SK-N-DZ (cell line): ENCODE data around the gene CAMTA1.

Experiments used
- DNase-seq: peaks from one replicate; pipeline ENCODE4 v3.0.0-alpha.2; 2015; ENCODE audit warnings: low spot score

CAMTA1 gene

DNA sequence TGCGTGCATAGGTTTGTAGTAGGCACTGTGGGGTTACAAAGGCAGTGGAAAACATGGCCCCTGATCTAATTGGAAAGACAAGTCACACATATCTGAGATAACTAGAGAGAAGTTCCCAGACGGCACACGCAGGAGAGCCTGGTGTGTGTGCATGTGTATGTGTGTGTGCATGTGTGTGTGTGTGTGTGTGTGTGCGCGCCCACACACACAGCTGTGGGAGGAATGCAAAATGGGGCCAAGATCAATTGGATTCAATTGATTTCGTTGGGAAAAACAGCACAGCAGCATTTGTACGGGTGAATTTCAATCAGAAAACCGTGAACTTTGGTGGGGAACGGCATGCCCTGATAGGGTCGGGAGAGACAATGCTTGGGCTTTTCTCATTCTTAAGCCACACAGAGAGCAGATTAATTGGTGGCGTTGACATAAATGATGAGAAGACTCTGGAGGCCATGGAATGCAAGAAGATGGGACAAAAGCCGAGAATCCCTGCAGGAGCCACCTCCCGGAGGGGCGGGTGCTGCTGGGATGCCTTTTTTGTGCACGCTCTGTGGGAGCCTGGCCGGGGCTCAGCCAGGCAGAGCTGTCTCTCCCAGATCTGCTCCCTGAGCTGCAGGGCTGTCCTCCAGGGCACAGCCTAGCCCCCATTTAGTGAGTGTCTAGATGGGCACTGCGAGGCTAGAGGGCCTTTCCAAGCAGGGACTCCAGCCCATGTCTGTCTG lies 322.0 kb downstream of the CAMTA1 start:
- no peak for DNase-seq

DNA sequence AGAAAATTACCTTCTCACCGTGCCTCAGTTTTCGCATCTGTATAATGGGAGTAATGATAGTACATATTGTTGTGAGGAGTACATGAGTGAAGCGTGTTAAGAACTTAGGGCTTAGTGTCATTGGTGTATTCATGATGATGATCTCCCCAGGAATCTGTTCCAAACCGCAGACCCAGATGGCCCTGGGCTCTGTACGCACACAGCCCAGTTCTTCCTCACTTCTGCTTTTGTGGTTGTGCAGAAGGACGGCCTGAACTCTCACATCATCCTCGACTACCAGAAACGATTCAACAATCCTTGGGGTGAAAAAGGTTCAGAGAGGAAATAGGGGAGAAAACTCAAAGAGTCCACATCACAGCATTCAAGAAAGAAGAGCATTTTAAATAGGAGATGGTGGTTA lies 323.0 kb downstream of the CAMTA1 start:
- no peak for DNase-seq

DNA sequence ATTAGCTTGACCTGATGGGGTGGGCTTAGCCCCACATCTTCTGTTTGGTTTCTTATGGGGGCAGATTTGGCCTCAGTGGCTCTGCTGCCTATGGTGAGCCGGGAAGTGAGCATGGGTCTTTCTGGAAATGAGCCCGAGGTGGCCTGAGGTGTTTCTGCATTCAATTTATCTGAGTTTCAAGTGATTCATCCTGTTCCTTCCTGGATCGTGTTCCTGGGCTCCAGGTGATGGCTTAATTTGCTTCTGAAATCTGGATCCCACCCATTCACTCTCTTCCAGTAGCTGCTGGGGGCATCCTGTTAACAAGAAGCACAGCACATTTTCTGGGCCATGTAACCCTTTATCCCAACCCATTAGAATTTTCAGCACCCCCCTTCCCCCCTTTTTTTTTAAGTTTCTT lies 324.6 kb downstream of the CAMTA1 start:
- DNase-seq, result no peak

DNA sequence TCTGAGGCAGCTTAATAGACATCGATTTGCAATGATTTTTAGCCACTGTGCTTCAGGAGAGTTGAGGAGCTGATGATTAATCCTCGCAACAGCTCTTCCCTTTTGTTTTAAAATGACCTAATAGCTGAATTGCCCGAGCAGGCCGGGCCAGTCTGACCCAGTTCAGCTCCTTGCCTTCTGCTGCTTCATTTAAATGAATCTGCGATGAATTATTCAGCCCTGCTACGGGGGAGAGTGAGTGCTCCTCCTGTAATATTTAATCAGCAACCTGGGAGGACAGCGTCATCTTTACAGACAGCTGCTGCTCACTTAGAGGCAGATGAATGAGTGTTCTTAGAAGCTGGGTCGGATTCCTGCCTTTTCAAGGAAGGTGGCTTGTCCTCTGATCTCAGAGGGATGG lies 325.1 kb downstream of the CAMTA1 start:
- DNase-seq, result no peak

DNA sequence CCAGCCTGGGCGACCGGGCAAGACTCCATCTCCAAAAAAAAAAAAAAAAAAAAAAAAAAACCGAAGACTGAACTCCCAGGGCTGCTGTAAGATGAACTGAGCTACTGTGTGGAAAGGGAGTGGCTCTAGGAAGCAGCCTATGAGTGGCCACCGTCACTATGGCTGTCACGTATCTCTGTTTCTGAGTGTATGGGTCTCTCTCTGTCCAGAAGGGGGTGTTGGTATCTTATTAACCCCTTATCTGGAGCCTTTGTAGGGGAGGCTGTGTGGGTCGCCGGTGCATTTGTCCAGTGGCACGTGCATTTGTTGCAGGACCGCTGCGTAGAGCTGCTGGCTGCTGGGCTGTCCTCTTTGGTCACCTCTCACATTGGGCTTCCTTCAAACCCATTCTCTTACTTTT lies 326.6 kb downstream of the CAMTA1 start:
- DNase-seq, result no peak

DNA sequence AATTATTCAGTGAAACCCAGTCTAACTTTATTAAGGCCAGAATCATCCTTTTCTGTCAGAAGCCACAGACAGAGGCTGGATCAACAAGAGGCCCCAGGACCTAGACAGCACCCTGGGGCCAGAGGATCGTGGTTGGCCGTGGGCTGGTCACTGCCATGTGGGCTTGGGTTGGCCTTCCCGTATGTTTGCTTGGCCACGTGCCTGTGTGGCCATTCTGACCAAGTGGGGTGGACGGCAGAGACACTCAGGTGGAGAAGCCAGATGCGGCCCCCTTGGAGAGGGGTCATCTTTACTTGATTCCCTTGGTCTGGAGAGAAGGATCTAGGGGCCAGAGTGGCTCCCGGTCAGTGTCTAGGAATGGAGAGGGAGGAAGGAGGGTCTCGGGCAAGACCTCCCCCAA lies 327.9 kb downstream of the CAMTA1 start:
- DNase-seq, result no peak

DNA sequence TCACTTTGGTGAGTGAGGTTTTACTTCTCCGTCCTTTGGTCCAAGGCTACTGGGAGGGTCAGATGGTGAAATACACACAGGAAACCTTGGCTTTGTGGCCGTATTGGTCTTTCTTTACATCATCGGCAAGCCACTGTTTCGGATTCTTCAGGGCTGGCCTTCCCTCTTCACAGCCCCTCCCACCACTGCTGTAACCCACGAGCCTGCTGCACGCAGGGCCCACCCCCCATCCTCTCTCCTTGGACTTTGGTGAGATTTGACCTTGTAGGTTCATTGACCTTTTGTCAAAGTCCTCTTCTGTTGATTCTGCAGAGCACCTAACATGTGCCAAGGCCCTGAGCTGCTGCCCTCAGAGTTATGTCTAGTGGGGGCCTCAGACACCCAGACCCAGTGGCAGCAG lies 328.6 kb downstream of the CAMTA1 start:
- no peak for DNase-seq

DNA sequence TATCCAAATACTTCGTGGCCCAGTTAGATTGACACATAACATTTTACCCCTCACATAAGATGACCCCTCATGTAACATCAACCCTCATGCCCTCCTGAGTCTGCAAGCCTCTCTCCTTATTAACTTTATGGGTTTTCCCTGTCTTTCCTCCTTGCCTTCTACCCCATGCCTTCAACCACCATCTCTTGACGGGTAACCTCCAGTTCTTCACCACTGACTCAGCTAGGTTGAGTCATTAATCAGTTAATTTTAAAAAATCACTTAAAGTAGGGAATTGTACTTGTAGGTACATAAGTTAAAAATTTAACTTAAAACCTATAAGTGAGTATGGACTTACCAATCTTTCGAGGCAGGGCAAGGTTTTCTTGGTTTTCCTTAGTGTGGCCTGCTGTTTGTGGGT lies 330.7 kb downstream of the CAMTA1 start:
- no peak for DNase-seq

DNA sequence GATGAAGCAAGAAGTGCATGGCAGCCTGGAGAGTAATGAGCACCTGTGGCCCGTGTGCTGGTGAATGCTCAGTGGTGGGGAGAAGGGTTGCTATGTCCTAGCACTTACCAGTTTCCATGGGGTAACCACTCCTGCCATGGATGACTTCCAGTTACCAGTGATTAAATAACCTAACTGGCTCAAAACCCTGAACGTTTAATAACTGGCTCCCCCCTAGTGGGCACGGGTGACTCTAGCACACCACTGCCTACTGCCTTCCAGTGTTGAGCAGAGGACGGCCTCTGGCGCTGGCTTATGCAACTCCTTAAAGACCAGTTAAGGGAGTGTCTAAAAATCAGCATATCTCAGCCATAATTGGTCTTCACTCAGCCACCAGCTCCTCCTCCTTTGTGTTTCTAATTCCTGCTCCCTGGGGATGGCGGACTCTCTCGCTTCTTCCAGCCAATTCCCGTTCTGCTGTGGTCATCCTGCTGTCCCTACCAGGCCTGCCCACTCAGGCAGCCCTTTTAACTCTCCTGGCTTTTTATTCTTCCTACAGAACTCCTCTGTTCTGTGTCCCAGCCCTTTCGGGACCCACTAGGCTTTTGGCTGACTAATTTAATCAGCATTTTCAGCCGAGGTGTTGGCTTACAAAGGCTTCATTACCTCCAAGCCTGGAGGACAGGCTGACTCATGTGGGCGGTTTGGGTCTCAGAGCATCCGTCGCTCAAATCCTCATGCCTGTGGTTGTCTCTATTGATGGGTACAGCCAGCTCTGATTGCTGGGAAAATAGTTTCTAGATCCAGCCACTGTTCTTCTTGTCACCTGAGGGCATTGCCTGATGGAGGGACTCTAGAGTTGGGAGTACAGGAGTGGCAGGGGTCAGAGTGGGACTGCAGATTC lies 332.4 kb downstream of the CAMTA1 start:
- peak; percentile 72 for DNase-seq

DNA sequence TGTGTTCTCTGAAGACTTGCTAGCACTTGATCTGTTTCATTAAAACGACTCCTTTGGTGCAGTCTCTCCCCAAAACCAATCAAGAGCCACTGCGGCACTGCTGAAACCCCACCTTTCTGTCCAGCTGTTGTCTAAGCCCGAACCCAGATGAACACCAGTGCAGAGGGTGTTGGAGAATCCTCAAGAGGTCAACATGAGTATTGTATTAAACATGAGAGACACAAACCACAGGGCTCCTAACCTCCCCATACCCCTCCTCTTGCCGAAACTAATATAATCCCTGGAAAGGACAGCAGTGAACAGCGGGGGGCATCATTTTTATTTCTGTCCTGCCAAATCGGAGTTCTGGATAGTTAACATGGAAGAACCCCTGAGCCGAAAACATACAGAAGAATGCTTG lies 333.9 kb downstream of the CAMTA1 start:
- no peak for DNase-seq

DNA sequence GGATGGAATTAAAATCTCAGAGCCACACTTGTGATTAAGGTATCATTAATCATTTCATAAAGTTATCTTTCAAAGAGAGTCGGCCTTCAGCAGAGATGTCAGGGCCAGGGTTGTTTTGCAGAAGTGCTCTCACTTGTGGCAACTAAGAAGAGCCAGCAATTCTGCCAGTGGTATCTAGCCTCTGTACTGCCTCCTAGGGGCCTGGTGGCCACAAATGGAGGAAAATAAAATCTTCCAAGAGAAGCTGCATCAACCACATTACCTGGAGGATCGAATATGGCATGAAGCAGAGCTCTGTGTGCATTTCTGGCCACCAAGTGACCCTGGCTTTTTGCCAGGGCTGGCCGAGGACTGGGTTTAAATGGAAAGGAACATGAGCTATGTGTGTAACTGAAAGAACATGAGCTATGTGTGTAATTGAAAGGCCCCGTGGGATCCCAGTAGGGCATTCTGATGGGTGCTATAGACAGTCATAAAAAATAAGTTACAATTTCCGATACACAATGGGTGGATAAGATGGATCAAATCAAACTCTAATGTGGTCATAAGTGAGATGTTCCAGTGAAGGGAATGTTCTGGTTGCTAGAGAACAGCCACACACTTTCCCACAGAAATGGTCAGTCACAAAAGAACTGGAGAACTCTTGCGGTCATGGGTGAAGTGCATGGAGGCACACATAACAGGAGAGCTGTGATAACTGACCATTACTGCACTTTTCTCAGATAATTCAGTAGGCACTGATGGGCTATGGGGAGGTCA lies 335.8 kb downstream of the CAMTA1 start:
- no peak for DNase-seq

DNA sequence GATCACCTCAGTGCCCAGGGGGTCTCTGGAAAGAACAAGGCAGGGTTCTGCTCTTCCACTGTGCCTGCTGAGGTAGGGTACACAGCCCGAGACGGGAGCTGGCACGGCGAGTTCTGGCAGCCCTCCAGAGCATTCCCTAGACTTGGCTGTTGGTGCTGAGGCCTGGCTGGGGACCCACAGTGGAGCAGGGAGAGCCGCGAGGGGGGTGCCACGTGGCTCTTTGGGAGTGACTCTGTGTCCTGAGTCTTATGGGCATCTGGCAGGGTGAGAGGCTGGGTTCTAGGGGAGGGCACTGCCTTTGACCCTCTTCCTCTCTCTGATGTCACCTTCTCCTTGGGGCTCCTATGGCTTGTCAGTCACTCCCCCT lies 336.4 kb downstream of the CAMTA1 start:
- DNase-seq, result no peak

DNA sequence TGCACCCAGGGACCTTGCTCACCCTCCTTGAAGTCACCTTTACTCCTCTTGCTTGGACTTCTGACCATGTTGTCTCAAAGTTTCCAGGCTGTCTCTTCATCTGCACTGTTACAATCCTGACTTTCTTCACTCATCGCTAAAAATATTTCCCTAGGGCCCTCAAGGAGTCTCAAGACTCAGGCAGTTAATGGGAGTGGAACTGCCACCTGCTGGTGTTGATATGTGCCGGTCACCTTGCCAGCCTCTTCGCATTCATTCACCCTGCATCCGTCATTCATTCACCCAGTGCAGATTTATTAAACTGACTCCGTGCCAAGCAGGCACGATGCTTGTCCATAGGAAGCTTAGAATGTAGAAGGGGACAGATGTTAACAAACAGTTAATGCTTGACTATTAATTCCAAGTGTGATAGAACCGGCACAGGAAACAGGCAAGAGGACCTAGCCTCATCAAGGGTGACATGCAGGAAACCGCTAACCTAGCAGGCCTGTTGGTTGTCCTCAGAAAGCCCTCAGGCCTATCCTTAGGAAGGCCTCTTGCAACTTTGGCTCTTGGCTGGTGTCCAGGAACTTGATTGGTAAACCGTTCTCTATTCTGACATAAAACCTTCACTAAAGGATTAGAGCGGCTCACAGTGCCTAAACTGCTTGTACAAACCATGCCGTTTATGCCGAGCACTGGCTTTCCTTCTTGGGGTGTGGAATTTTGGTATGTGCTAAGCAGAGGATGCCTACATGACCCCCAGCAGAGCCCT lies 342.2 kb downstream of the CAMTA1 start:
- no peak for DNase-seq

DNA sequence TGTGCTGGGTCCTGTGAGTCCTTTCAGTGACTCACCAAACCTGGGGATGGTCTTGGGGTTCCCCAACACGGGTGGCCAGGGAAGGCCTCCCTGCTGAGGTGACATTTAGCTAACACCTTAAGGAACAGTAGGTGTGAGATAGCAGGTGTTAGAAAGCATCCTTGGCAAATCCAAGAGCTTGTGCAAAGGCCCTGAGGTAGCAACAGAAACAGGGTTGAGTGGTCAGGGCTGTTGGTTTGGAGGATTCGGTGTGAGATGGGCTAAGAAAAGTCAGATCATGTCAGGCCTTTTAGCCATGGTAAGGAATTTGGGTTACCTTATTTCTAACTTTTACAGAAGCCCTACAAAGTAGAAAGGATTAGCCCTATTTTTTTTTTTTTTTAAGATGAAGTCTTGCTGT lies 343.0 kb downstream of the CAMTA1 start:
- no peak for DNase-seq

DNA sequence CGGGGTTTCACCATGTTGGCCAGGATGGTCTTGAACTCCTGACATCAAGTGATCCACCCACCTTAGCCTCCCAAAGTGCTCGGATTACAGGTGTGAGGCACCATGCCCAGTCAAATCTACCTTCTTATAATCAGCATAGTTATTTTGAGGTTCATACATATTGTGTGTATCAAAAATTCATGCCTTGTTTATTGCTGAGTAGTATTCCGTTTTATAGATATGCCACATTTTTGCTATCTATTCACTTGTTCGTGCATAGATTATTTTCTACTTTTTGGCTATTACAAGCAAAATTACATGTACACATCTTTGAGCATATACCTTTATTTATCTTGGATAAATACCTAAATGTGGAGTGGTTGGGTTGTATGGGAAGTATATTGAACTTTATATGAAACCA lies 344.9 kb downstream of the CAMTA1 start:
- no peak for DNase-seq

DNA sequence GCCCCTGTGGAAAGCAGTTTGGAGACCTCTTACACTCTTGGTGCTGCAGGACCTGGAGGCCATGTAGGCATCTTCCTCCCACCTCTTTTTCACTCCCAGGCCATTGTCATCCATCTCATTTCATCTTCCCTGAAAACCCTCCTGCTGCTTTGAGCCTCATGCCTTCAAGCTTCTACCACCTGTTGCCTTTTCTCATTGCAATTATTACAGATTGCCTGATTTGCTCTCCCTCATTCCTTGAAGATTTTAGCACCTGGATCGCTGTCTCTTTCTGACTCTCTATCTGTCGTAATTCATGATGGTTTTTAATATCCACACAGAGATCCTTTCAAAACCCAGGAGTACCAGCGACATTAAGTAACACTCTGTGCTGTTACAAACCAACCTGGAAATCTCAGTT lies 350.2 kb downstream of the CAMTA1 start:
- DNase-seq, result no peak

DNA sequence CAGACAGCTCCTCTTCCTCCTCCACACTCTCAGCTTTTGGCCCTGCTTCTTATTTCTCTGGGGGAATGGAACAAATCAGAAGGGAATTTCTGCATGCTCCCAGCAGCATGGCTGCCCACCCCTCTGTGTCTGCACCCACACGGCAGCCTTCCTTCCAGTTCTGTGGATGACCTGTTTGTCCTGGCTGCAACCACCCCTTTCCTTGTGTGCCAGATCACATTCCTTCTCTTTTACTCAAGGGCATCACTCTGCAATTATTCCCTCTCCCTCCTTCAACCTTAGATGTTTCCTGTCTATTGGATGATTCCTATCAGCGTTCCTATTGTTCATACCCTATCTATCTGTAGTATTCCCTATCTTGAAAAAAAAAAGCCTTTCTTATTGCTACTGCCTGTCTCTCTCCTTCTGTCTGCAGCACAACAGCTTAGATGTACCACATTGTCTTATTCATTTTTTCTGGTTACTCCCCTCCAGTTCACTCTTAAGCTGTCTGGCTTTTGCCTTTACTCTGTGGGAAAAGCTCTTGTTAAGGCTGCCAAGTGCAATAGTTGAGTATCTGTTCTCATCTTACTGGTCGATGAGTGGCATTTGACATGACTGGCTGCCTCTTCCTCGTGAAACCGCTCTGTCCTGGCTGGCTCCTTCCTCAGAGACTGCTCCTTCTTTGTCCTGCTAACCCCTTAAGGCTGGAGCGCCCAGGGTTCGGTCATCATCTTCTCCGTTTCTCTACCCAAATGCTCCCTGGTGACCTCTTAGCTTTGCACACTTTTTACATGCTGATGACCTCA lies 351.1 kb downstream of the CAMTA1 start:
- DNase-seq, result no peak

DNA sequence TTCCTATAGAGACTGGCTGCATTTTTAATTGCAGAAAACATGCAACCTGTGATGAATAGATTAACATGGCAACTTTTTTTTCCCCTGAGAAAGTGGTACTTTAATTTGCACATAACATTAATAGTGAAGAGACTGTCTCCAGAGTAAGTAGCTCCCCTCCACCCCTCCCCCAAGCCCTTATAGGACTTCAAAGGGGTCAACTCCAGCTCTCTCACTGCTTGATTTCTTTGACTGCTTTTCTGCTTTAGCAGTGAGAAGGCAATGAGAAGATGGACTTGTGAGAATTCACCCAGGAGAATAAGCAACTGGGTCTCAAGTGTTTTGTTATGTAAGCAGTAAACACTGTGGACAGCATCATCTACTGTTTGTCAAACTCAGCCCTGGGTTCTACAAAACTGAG lies 355.0 kb downstream of the CAMTA1 start:
- DNase-seq, result no peak

DNA sequence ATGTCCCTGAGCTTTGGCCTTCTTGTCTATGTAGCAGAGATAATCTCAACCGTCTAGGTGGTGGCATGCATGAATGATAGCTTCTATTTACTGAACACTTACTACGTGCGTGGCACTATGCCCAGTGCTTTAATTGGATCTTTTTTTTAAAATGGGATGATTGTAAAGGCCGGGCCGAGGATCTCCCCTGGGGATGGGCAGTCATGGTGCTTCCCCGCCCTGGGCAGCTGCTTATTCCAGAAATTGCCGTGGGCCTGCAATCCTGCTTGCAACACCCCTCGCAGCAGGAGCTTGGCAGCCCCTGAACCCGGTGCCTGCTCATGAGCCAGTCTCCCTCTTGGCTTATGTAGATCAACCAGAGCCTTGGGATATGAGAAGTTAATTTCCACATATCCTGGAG lies 360.7 kb downstream of the CAMTA1 start:
- no peak for DNase-seq

DNA sequence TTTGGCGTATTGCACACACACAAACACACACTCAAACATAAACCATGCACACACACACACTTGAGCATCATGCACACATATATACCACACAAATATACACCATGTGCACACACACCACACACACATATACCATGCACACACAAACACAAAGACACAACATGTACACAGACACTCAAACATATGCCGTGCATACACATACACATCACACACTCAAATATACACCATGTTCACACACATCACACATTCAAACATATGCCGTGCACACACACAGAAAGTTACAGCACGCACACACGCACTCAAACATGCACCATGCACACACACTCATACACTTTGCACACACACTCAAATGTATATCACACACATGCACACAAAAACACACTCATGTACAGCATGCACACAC lies 361.5 kb downstream of the CAMTA1 start:
- no peak for DNase-seq
